ENCODE data around the gene STOX1. TPM values are rescaled to one million over a fixed set of nuclear protein-coding genes. Genes with fewer than 3 reads are reported as not detected.

The STOX1 gene
- total RNA-seq, 2 experiments from 2014 or later: 2.6 to 2.8 TPM

- Histone ChIP-seq H3K4me2 (ENCODE audit: low read length) (no peak overlapping the region), H3K79me2 (ENCODE audit: insufficient read depth, low read depth, low read length) (no peaks in the 10 kb centered on the region), H3K4me3 (ENCODE audit: low read depth, low read length, poor library complexity, severe bottlenecking) (no peak overlapping the region), H3K9me2 (ENCODE audit: insufficient read depth, low read length) (no peaks in the 10 kb centered on the region), H3K9me3 (ENCODE audit: low read length) (no peaks in the 10 kb centered on the region), H3K27ac (ENCODE audit: low read depth, low read length, poor library complexity, severe bottlenecking) (no peak overlapping the region), H4K20me1 (ENCODE audit: insufficient read depth, low read length) (no peaks in the 10 kb centered on the region), H3K4me1 (ENCODE audit: insufficient read depth, low read length, poor library complexity, severe bottlenecking) (no peaks in the 10 kb centered on the region), H3K36me3 (ENCODE audit: insufficient read depth, low read length) (no peaks in the 10 kb centered on the region), H2AFZ (ENCODE audit: low read length) (no peak overlapping the region)
- no peak for TF ChIP-seq EZH2phosphoT487 (IDR thresholded peaks at IDR 0.05; ENCODE audit: borderline replicate concordance, low read depth, low read length)
- ChIA-PET POLR2A (interaction anchor here (0.5 to 1.0 kb wide), 3 partner anchors 9 to 315 kb away, joined by 3 to 6 read pairs (median 4); no protein-coding TSS in a partner anchor), CTCF (ENCODE audit: unreplicated experiment) (no interaction called here)
- DNase-seq (ENCODE audit: low spot score): no peak
- intact Hi-C loops (cut with micrococcal nuclease; ENCODE audit: unreplicated experiment): no loop called here
- BruUV-seq (replicated peaks): no TSS peak
Measured at GRCh38 chr10:68848281-68848680, 20.9 kb downstream of the STOX1 start.

DNA sequence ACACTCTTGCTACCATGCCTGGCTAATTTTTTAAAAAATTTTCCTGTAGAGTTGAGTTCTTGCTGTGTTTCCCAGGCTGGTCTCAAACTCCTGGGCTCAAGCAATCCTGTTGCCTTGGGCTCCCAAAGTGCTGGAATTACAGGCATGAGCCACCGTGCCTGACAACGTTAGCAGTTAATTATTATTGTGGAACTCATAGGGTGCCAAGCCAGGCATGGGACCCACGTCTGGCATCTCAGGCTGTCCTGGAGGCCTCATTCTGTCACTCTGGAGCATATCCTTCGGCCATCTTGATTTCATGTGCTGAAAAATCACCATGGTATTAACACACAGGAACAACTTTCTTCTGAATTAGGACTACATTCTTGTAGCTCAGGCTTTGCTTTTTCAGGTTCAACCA, 21.5 kb downstream of the STOX1 start:
- no TSS peak for BruUV-seq (replicated peaks)
- Histone ChIP-seq H3K9me2 (ENCODE audit: insufficient read depth, low read length) (no peaks in the 10 kb centered on the region), H2AFZ (ENCODE audit: low read length) (no peak overlapping the region), H3K4me1 (ENCODE audit: insufficient read depth, low read length, poor library complexity, severe bottlenecking) (no peaks in the 10 kb centered on the region), H3K79me2 (ENCODE audit: insufficient read depth, low read depth, low read length) (no peaks in the 10 kb centered on the region), H3K4me2 (ENCODE audit: low read length) (no peak overlapping the region), H3K4me3 (ENCODE audit: low read depth, low read length, poor library complexity, severe bottlenecking) (no peak overlapping the region), H4K20me1 (ENCODE audit: insufficient read depth, low read length) (no peaks in the 10 kb centered on the region), H3K36me3 (ENCODE audit: insufficient read depth, low read length) (no peaks in the 10 kb centered on the region), H3K9me3 (ENCODE audit: low read length) (no peaks in the 10 kb centered on the region), H3K27ac (ENCODE audit: low read depth, low read length, poor library complexity, severe bottlenecking) (no peak overlapping the region)
- CTCF ChIA-PET (ENCODE audit: unreplicated experiment): no interaction called here
- no peak for TF ChIP-seq CTCF (conservative IDR thresholded peaks at IDR 0.05; ENCODE audit: low read length)
- no peak for TF ChIP-seq EZH2phosphoT487 (IDR thresholded peaks at IDR 0.05; ENCODE audit: borderline replicate concordance, low read depth, low read length)
- no peak for DNase-seq (ENCODE audit: low spot score)
- POLR2A ChIA-PET: interaction anchor here (0.5 to 1.0 kb wide), 2 partner anchors 9 to 53 kb away, joined by 3 to 6 read pairs; no protein-coding TSS in a partner anchor
- intact Hi-C loops (cut with micrococcal nuclease; ENCODE audit: unreplicated experiment): no loop called here

DNA sequence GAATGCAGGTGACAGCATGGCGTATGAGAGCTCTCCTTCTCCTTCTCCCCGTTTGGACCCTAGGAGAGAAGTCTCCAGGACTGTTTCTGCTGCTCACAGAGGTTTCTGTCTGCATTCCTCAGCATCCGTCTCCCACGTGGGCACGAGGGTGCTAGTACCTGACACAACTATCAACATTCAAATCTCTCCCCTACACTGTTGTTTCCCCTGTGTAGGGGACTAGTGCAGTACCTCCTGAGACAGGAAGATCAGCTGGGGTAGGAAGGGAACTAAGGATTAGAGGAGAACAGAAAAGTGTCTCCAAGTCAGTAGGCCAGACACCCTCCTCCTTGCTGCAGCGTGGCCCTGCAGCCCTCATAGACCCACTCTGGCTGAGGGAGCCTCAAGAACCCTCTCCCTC, 29.0 kb downstream of the STOX1 start:
- no peaks in the 10 kb centered on the region for H3K9me2 ChIP-seq (ENCODE audit: insufficient read depth, low read length)
- intact Hi-C loops (cut with micrococcal nuclease; ENCODE audit: unreplicated experiment): no loop called here
- H3K4me1 ChIP-seq (ENCODE audit: insufficient read depth, low read length, poor library complexity, severe bottlenecking): no peaks in the 10 kb centered on the region
- BruUV-seq (replicated peaks): no TSS peak
- no peaks in the 10 kb centered on the region for H3K79me2 ChIP-seq (ENCODE audit: insufficient read depth, low read depth, low read length)
- 0 out of 2 replicates have a peak overlapping the region, but pooled peaks have one; percentile 11 for H2AFZ ChIP-seq (ENCODE audit: low read length)
- H3K4me3 ChIP-seq (ENCODE audit: low read depth, low read length, poor library complexity, severe bottlenecking): no peak overlapping the region
- ChIA-PET CTCF (ENCODE audit: unreplicated experiment) (interaction anchor here (0.5 kb wide), 1 partner anchor 29 kb away, joined by 8 read pairs; the partner anchor contains the start of gene STOX1), POLR2A (interaction anchor here (0.6 to 0.7 kb wide), 4 partner anchors 24 to 640 kb away, joined by 3 to 7 read pairs (median 4); no protein-coding TSS in a partner anchor)
- H3K9me3 ChIP-seq (ENCODE audit: low read length): peaks cover 9% of the 10 kb centered on the region; the same call in 1 of the 2 replicates
- no peak overlapping the region for H3K4me2 ChIP-seq (ENCODE audit: low read length)
- DNase-seq (ENCODE audit: low spot score): no peak
- H4K20me1 ChIP-seq (ENCODE audit: insufficient read depth, low read length): no peaks in the 10 kb centered on the region
- H3K27ac ChIP-seq (ENCODE audit: low read depth, low read length, poor library complexity, severe bottlenecking): no peak overlapping the region
- H3K36me3 ChIP-seq (ENCODE audit: insufficient read depth, low read length): no peaks in the 10 kb centered on the region
- TF ChIP-seq CTCF (conservative IDR thresholded peaks at IDR 0.05; ENCODE audit: low read length) (no peak), EZH2phosphoT487 (IDR thresholded peaks at IDR 0.05; ENCODE audit: borderline replicate concordance, low read depth, low read length) (no peak)
